Forelimb muscle (tissue), 1 donor: Measurements from ENCODE around the gene FRMD4A. TPM values are rescaled to one million over a fixed set of nuclear protein-coding genes. Genes with fewer than 3 reads are reported as not detected.
"Not testable (repeated sequence)": the region's sequence is repeated elsewhere in the genome, so short reads cannot be mapped to it uniquely, and the experiment has no call there.

Experiments used
- DNase-seq: peaks from one replicate; pipeline ENCODE4 v3.0.0-alpha.2; 2013; ENCODE audit warnings: low read depth
- polyA plus RNA-seq: library from polyadenylated mRNA; unstranded; fragments of 120-200 nt; gene quantifications from one replicate; pipeline ENCODE4 v1.2.1, GENCODE V29; 2013; ENCODE audit not compliant: insufficient read length

The FRMD4A gene
- polyA plus RNA-seq, 1 donor: 36.3 TPM

DNA sequence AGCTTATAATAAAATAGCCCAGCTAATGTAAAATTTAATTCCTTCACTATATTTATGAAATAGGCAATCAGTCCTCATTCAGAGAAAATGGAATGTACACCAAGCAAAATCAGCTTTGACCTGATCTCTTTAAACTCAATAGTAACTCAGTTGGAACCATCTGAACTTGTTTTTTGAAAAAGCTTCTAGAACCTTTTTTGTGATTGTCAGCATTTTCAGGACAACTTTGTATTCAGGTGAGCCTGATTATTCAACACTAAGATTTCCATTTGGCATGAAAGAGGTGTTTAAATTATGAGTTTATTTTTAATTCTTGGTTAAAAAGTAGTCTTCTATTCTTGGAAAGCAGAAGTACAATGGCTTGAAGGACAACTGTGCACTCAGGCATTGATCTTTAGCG is 89.5 kb downstream of the FRMD4A start:
- no peak for DNase-seq

GRCh38 chr10:14240253-14241189 is 90.2 kb downstream of the FRMD4A start:
- no peak for DNase-seq

GRCh38 chr10:14238659-14239058 is 92.1 kb downstream of the FRMD4A start:
- DNase-seq: not testable (repeated sequence)

GRCh38 chr10:14236341-14236740 is 94.4 kb downstream of the FRMD4A start:
- no peak for DNase-seq

GRCh38 chr10:14235566-14236195 is 95.0 kb downstream of the FRMD4A start:
- no peak for DNase-seq

GRCh38 chr10:14233566-14233965 is 97.2 kb downstream of the FRMD4A start:
- DNase-seq: no peak

- DNase-seq: not testable (repeated sequence)
Measured at GRCh38 chr10:14228798-14229197, 101.9 kb downstream of the FRMD4A start.

- DNase-seq: no peak
Measured at GRCh38 chr10:14225379-14225778, 105.3 kb downstream of the FRMD4A start.

DNA sequence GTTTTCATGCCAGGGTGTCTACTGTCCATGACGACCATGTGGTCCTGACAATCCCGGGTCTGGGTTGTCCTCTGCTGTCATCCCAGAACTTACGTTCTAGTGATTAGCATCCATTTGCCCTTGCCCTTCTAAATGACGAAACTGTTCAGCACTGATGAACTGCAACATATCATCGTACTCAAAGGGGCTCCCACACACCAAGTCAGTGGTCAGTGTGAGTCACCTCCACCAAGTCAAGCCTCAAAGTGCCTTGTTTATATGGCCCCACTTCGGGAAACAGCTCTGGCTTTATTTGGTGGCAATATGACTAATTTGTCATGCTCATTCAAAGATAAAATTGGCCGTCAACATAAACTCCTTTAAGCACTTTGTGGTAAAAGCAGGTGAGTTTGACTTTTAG is 110.7 kb downstream of the FRMD4A start:
- DNase-seq: no peak

GRCh38 chr10:14219411-14219810 is 111.3 kb downstream of the FRMD4A start:
- DNase-seq: no peak

DNA sequence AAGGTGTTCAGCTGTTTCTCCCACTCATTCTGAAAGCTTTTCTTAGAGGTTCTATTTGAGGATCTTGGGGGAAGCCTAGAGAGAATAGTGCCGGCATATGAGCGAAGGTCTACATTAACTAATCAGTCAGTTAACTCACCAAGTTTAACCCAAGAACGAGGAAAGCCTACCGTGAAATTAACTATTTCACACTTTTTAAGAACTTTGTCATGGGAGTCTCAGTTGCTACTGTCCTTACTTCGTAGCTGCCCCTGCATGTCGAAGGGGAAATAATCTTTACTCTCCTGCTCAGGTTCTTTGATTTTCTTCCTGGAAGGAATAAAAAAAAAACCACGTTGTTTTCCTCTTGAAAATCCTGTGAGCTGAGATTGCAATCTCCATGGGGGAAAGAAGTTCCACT is 115.1 kb downstream of the FRMD4A start:
- no peak for DNase-seq

- DNase-seq: not testable (repeated sequence)
Measured at GRCh38 chr10:14213703-14214102, 117.0 kb downstream of the FRMD4A start.

GRCh38 chr10:14211610-14212009 is 119.1 kb downstream of the FRMD4A start:
- no peak for DNase-seq

- DNase-seq: no peak
Measured at GRCh38 chr10:14208231-14208630, 122.5 kb downstream of the FRMD4A start.

DNA sequence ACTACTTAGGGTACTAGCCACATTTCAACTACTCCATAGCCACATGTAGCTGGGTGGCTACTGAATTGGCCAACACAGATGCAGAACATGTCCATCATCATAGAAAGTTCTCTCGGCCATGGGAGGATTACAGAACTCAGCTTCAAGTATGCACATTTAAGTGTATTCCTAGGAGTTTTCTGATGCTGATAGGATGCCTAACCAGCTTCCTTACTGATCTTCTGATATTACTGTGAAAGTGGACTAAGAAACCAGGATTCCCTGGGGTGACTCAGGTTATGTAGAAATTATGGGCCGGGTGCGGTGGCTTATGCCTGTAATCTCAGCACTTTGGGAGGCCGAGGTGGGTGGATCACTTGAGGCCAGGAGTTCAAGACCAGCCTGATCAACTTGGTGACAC is 125.5 kb downstream of the FRMD4A start:
- DNase-seq: no peak

DNA sequence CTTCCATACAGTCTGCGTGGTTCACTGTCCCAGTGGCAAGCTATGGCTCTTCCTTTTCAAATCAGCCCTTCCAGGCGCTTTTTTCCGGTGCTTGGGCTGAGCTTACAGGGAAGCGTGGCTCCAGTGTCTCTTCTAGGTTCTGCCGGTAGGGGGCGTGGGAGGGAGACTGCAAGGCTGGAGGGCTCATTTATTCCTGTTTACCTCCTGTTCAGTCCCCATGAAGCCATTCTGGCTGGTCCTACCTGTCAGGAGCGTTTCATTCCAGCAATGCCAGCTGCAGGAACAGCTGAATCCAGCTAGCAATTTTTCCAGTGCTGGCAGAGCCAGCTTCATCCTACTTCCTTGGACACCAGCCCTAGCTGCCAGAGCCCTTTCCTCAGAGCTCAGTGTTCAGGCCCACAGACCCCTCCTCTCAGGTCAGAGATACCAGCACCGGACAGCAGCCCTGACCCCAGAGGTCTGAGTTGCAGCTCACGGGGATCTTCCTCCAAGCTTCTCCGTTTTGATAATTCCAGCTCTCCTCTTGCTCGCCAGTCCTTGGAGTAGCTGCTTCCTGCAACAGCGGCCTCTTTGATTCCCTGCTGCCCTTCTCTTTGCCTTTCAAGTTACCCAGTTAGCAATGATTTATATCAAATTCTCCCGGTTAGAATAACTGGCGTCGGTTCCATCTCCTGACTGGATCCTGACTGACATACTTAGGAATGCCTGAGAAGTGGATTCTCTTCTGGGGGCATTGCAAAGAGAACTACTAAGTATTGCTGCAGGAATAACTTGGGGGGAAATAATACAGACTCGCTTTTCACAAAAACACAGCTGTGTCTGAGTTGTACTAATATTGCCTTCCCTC is 129.8 kb downstream of the FRMD4A start:
- DNase-seq: no peak

GRCh38 chr10:14199098-14199497 is 131.6 kb downstream of the FRMD4A start:
- DNase-seq: not testable (repeated sequence)

DNA sequence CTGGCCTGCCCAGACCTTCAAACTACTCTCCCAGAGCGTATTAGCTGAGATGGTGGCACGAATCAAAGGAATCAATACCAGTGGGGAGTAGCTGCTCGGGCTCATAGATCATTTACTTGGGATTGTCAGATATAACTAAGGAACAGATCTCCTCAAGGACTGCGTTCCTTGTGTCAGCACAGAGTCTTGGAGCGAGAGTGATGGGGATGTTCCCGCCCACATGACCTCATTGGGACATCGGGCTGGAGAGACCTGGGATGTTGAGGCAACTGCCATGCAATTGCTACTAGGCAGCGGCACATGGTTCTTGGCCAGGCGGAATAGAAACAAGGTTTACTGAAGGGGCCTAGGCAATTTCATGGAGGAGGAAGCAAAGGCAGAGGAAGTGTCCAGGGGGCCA is 132.6 kb downstream of the FRMD4A start:
- DNase-seq: no peak

DNA sequence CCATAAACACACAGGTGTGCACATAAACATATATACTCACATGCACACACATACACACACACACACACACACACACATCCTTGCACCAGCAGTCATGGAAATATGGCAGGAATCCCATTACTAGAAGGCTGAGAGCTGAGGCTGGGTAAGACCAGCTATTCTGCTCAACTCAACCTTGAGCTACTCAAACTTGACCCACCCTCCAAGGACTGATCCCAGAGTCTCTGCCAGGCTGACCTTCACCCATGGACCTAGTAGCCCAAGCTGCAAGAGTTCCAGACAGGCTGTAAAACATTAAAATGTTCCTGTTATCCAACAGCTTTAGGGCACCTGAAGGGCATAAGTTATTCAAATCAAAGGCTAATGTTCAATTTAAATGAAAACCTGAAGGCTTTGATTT is 134.6 kb downstream of the FRMD4A start:
- no peak for DNase-seq

DNA sequence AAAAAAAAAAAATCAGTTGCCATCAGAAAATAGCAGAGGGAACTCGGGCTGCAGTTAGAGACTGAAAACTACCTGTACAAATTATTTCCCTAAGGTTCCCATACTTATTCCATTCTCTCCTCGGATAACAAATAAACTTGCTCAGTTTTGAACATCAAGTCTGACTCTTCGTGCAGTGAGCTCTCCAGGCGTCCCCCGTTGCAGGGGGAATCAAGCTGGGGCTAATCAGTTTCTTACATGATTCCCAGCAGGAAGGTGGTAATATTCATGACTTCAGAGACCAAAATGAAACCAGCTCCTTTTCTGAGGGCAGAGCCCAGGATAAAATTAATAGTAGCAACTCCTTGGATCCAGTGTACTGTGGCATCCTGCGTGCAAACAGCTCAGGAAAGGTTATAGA is 135.3 kb downstream of the FRMD4A start:
- no peak for DNase-seq

GRCh38 chr10:14192746-14193145 is 138.0 kb downstream of the FRMD4A start:
- no peak for DNase-seq

- no peak for DNase-seq
Measured at GRCh38 chr10:14191871-14192270, 138.9 kb downstream of the FRMD4A start.
